ES-I3 (cell line): ENCODE data around the gene DUSP21.
"Not testable (repeated sequence)": the region's sequence is repeated elsewhere in the genome, so short reads cannot be mapped to it uniquely, and the experiment has no call there.

ENCODE experiments used
- H3K36me3 ChIP-seq: 2 replicates; pipeline ENCODE4 v1.6.1; 2013; ENCODE audit warnings: mild to moderate bottlenecking, low read length, control low read depth, moderate library complexity; ENCODE audit not compliant: insufficient read depth
- H3K4me1 ChIP-seq: 2 replicates; pipeline ENCODE4 v1.6.1; 2013; ENCODE audit warnings: mild to moderate bottlenecking, control low read depth, low read length; ENCODE audit not compliant: insufficient read depth
- H3K9ac ChIP-seq: 2 replicates; pipeline ENCODE4 v1.6.1; 2013; ENCODE audit warnings: low read depth, mild to moderate bottlenecking, low read length, moderate library complexity
- H3K9me3 ChIP-seq: 2 replicates; pipeline ENCODE4 v1.6.1; 2013; ENCODE audit warnings: mild to moderate bottlenecking, low read length, moderate library complexity; ENCODE audit not compliant: control insufficient read depth, insufficient read depth

DUSP21 gene

DNA sequence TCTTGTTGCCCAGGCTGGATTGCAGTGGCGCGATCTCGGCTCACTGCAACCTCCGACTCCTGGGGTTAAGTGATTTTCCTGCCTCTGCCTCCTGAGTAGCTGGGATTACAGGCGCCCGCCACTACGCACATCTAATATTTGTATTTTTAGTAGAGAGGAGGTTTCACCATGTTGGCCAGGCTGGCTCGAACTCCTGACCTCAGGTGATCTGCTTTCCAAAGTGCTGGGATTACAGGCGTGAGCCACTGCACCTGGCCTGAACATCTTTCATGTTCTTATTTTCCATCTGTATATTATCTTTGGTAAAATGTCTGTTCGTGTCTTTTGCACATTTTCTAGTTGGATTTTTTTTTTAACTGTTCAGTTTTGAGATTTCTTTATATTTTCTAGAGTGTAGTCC, 46.9 kb downstream of the DUSP21 start:
- H3K9me3 ChIP-seq, H3K36me3 ChIP-seq, H3K9ac ChIP-seq, H3K4me1 ChIP-seq: not testable (repeated sequence)

DNA sequence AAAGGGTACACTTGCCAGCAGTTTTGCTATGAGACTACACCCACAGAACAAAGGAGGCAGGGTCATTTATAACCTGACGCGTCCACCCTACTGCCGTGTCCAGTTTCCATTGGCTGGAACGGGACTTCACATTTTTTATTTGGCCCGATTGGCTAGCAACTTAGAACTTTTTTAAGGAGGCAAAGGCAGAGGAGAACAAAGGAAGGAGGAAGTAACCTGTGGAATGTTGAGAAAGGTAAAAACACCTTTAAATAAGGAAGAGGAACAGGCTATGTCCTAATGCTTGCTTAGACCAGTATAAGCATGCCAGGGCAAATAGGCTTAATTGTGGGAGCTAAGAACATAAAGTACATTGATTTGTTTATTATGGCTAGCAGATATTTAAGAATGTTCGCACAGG, 47.8 kb downstream of the DUSP21 start:
- H3K4me1 ChIP-seq: no peaks in the 10 kb centered on the region
- no peaks in the 10 kb centered on the region for H3K9me3 ChIP-seq
- H3K9ac ChIP-seq: no peak overlapping the region
- H3K36me3 ChIP-seq: no peaks in the 10 kb centered on the region
